H9 (cell line): ENCODE results near the gene MUSTN1. TPM values are rescaled to one million over a fixed set of nuclear protein-coding genes. Genes with fewer than 3 reads are reported as not detected.

Experiments used
- DNase-seq: peaks from one replicate; pipeline ENCODE4 v3.0.0-alpha.2; 2017
- H2AFZ ChIP-seq: one replicate; pipeline ENCODE4 v1.6.1; 2013; ENCODE audit warnings: mild to moderate bottlenecking, low read length, control low read depth, moderate library complexity
- H2AK5ac ChIP-seq: 2 replicates; pipeline ENCODE4 v1.6.1; 2013; ENCODE audit warnings: low read length, control low read depth, mixed read lengths; ENCODE audit not compliant: insufficient read length
- H2BK120ac ChIP-seq: one replicate; pipeline ENCODE4 v1.6.1; 2013; ENCODE audit warnings: low read depth, mild to moderate bottlenecking, low read length, control low read depth, inconsistent platforms; ENCODE audit not compliant: poor library complexity, severe bottlenecking
- H2BK12ac ChIP-seq: 2 replicates; pipeline ENCODE4 v1.6.1; 2013; ENCODE audit warnings: low read length, control low read depth, mixed read lengths, low read depth; ENCODE audit not compliant: insufficient read length
- H2BK15ac ChIP-seq: 2 replicates; pipeline ENCODE4 v1.6.1; 2013; ENCODE audit warnings: low read depth, low read length, control low read depth
- H2BK20ac ChIP-seq: one replicate; pipeline ENCODE4 v1.6.1; 2013; ENCODE audit warnings: low read depth, mild to moderate bottlenecking, low read length, control low read depth, inconsistent platforms; ENCODE audit not compliant: poor library complexity, severe bottlenecking
- H2BK5ac ChIP-seq: 2 replicates; pipeline ENCODE4 v1.6.1; 2013; ENCODE audit warnings: low read length, control low read depth, mixed read lengths; ENCODE audit not compliant: insufficient read length
- H3K14ac ChIP-seq: 2 replicates; pipeline ENCODE4 v1.6.1; 2013; ENCODE audit warnings: low read length, control low read depth; ENCODE audit not compliant: insufficient read depth
- H3K18ac ChIP-seq: 2 replicates; pipeline ENCODE4 v1.6.1; 2013; ENCODE audit warnings: low read depth, mild to moderate bottlenecking, mixed read lengths, low read length, control low read depth; ENCODE audit not compliant: insufficient read length
- H3K23ac ChIP-seq: 2 replicates; pipeline ENCODE4 v1.6.1; 2013; ENCODE audit warnings: low read length, control low read depth, mixed read lengths, low read depth; ENCODE audit not compliant: insufficient read length
- H3K23me2 ChIP-seq: 2 replicates; pipeline ENCODE4 v1.6.1; 2013; ENCODE audit warnings: low read depth, mild to moderate bottlenecking, mixed read lengths, low read length, control low read depth; ENCODE audit not compliant: insufficient read length, poor library complexity, severe bottlenecking
- H3K27ac ChIP-seq: 2 replicates; pipeline ENCODE4 v1.5.1; 2013; ENCODE audit warnings: low read length, control low read depth, mixed read lengths, low read depth; ENCODE audit not compliant: insufficient read length
- H3K27me3 ChIP-seq: 2 replicates; pipeline ENCODE4 v1.6.1; 2013; ENCODE audit warnings: low read length, control low read depth, inconsistent platforms; ENCODE audit not compliant: insufficient read depth
- H3K4ac ChIP-seq: 2 replicates; pipeline ENCODE4 v1.6.1; 2013; ENCODE audit warnings: low read depth, mild to moderate bottlenecking, control low read depth, inconsistent platforms, low read length, moderate library complexity
- H3K4me1 ChIP-seq: 2 replicates; pipeline ENCODE4 v1.6.1; 2013; ENCODE audit warnings: low read length, control low read depth, inconsistent platforms; ENCODE audit not compliant: insufficient read depth
- H3K4me2 ChIP-seq: 2 replicates; pipeline ENCODE4 v1.6.1; 2013; ENCODE audit warnings: low read length, control low read depth, mixed read lengths; ENCODE audit not compliant: insufficient read length, insufficient read depth
- H3K56ac ChIP-seq: 2 replicates; pipeline ENCODE4 v1.6.1; 2013; ENCODE audit warnings: low read depth, mild to moderate bottlenecking, mixed read lengths, low read length, control low read depth; ENCODE audit not compliant: insufficient read length
- H3K79me1 ChIP-seq: 2 replicates; pipeline ENCODE4 v1.6.1; 2013; ENCODE audit warnings: low read depth, mild to moderate bottlenecking, moderate library complexity, low read length, control low read depth, inconsistent platforms; ENCODE audit not compliant: insufficient read depth, poor library complexity, severe bottlenecking
- H3K79me2 ChIP-seq: 2 replicates; pipeline ENCODE4 v1.6.1; 2013; ENCODE audit warnings: low read length, control low read depth, inconsistent platforms; ENCODE audit not compliant: insufficient read depth
- H3K9ac ChIP-seq: 2 replicates; pipeline ENCODE4 v1.6.1; 2013; ENCODE audit warnings: low read length, control low read depth, mixed read lengths; ENCODE audit not compliant: insufficient read length; ENCODE audit errors: extremely low read depth
- H3K9me3 ChIP-seq: one replicate; pipeline ENCODE4 v1.6.1; 2013; ENCODE audit warnings: low read depth, low read length, inconsistent platforms; ENCODE audit not compliant: control insufficient read depth
- H3T11ph ChIP-seq: one replicate; pipeline ENCODE4 v1.6.1; 2013; ENCODE audit warnings: mild to moderate bottlenecking, low read length, control low read depth, inconsistent platforms
- H4K20me1 ChIP-seq: one replicate; pipeline ENCODE4 v1.6.1; 2013; ENCODE audit not compliant: control insufficient read depth, insufficient read length, insufficient read depth
- H4K5ac ChIP-seq: 2 replicates; pipeline ENCODE4 v1.6.1; 2013; ENCODE audit warnings: low read depth, mild to moderate bottlenecking, mixed read lengths, low read length, control low read depth; ENCODE audit not compliant: insufficient read length
- H4K8ac ChIP-seq: replicated peaks from 2 replicates; pipeline ENCODE4 v1.6.1; 2013; ENCODE audit warnings: low read length, control low read depth, mixed read lengths, low read depth; ENCODE audit not compliant: insufficient read length
- H4K91ac ChIP-seq: 2 replicates; pipeline ENCODE4 v1.6.1; 2013; ENCODE audit warnings: low read depth, mild to moderate bottlenecking, moderate library complexity, mixed read lengths, low read length, control low read depth; ENCODE audit not compliant: insufficient read length
- H3K27ac Mint-ChIP-seq, 3 experiments: 2 replicates in 2 of 3; 3 replicates in 1 of 3; pipeline ENCODE4 v1.8.0; 2020 to 2021; ENCODE audit warnings: mixed read lengths in 3 of 3, mild to moderate bottlenecking in 1 of 3, moderate library complexity in 1 of 3
- H3K27me3 Mint-ChIP-seq: 2 replicates; pipeline ENCODE4 v1.8.0; 2021; ENCODE audit warnings: low read depth, mild to moderate bottlenecking, moderate library complexity, mixed read lengths
- H3K36me3 Mint-ChIP-seq, 3 experiments: 2 replicates in 2 of 3; 3 replicates in 1 of 3; pipeline ENCODE4 v1.8.0; 2020 to 2021; ENCODE audit warnings: low read depth in 3 of 3, mixed read lengths in 3 of 3; ENCODE audit not compliant: insufficient read depth in 1 of 3
- H3K4me1 Mint-ChIP-seq, 2 experiments: 2 replicates each; pipeline ENCODE4 v1.8.0; 2020; ENCODE audit warnings: mixed read lengths in 2 of 2
- H3K4me3 Mint-ChIP-seq, 2 experiments: 2 replicates in 1 of 2; 3 replicates in 1 of 2; pipeline ENCODE4 v1.8.0; 2020 to 2021; ENCODE audit warnings: mild to moderate bottlenecking in 2 of 2, mixed read lengths in 2 of 2, moderate library complexity in 1 of 2
- H3K9me3 Mint-ChIP-seq, 2 experiments: 2 replicates in 1 of 2; 3 replicates in 1 of 2; pipeline ENCODE4 v1.8.0; 2020; ENCODE audit warnings: mild to moderate bottlenecking in 2 of 2, mixed read lengths in 2 of 2, moderate library complexity in 1 of 2
- WGBS: extraction: QIAGEN DNeasy Blood & Tissue Kit; methylation state at CpG from one replicate; pipeline ENCODE4 v1.1.7; 2013; ENCODE audit warnings: missing lambda C conversion rate, low lambda C conversion rate, mixed read lengths; ENCODE audit not compliant: insufficient read length; ENCODE audit errors: extremely low coverage; 5-methylcytosine and 5-hydroxymethylcytosine counted together
- total RNA-seq: library from RNA; stranded (reverse); gene quantifications from 2 replicates; pipeline ENCODE4 v1.2.1, GENCODE V29; 2021
- TF ChIP-seq, protein P1 (sequence below): fragments of 200-600 bp; sonication (generic); conservative IDR thresholded peaks from 3 replicates; pipeline ENCODE4 v1.8.0; 2021; ENCODE audit warnings: antibody characterized with exemption, mild to moderate bottlenecking

The MUSTN1 gene
- total RNA-seq, 1 experiment from 2014 or later: 0.72 TPM

DNA sequence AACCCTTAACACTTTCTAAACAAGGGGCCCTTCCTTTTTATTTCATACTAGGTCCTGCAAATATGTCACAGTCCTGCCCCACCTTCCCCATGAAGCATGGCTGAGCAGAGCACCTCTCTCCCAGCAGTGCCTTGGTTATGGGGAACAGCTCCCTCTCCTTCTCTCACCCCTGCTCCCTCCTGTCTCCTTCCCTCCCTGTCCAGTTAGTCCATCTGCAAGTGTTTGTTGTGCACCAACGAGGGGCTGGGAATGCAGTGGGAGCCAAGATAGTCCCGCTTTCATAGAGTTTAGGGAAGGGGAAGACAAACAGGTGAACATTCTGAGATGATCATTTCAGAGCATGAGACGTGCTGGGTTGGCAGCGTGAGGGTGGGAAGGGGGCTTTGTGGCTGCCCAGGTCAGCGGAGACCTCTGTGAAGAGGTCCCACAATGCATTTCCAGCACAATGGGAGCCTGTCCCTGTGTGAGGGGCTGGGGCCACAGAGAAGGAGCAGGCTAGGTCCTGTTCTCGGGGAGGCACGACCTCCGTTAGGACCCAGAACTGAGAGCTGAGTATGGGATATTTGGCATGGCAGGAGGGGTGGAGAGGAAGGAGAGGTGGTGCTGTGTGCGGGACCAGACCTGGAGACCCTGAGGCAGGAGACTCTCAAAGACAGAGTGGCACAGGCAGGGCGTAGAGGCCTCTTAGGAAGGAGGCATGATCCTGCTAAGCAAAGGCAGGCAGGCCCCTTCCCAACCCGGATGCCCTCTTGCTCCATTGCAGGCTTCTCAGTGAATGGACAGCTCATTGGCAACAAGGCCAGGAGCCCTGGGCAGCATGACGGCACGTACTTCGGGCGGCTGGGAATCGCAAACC is 45.7 kb downstream of the MUSTN1 start:
- Histone ChIP-seq H3K9ac (no peak overlapping the region), H3K23me2 (no peaks in the 10 kb centered on the region), H2AFZ (no peak overlapping the region), H2AK5ac (no peak overlapping the region), H4K20me1 (no peaks in the 10 kb centered on the region), H2BK20ac (no peak overlapping the region), H3K9me3 (no peaks in the 10 kb centered on the region), H2BK120ac (no peak overlapping the region), H3K14ac (no peak overlapping the region), H4K8ac (no peak overlapping the region), H3K56ac (no peak overlapping the region), H3K27me3 (no peaks in the 10 kb centered on the region), H2BK12ac (no peak overlapping the region), H3K18ac (no peak overlapping the region), H3K79me2 (no peaks in the 10 kb centered on the region), H3K4me2 (no peak overlapping the region), H2BK5ac (no peak overlapping the region), H3K23ac (no peak overlapping the region), H4K5ac (no peak overlapping the region), H4K91ac (no peak overlapping the region), H2BK15ac (no peak overlapping the region), H3T11ph (no peak overlapping the region), H3K4ac (no peak overlapping the region), H3K79me1 (no peaks in the 10 kb centered on the region), H3K27ac (no peak overlapping the region), H3K4me1 (no peaks in the 10 kb centered on the region)
- Mint-ChIP-seq H3K36me3 (no peaks in the 10 kb centered on the region; a peak in 2 of 7 replicates), H3K9me3 (no peaks in the 10 kb centered on the region; a peak in 1 of 5 replicates), H3K4me3 (no peak overlapping the region), H3K4me1 (no peaks in the 10 kb centered on the region), H3K27ac (peak overlapping the region in 2 of 3 experiments; percentile 30 to 42; a peak in 5 of 7 replicates), H3K27me3 (peaks cover 2% of the 10 kb centered on the region)
- no peak for DNase-seq
- TF ChIP-seq, protein P1, sequence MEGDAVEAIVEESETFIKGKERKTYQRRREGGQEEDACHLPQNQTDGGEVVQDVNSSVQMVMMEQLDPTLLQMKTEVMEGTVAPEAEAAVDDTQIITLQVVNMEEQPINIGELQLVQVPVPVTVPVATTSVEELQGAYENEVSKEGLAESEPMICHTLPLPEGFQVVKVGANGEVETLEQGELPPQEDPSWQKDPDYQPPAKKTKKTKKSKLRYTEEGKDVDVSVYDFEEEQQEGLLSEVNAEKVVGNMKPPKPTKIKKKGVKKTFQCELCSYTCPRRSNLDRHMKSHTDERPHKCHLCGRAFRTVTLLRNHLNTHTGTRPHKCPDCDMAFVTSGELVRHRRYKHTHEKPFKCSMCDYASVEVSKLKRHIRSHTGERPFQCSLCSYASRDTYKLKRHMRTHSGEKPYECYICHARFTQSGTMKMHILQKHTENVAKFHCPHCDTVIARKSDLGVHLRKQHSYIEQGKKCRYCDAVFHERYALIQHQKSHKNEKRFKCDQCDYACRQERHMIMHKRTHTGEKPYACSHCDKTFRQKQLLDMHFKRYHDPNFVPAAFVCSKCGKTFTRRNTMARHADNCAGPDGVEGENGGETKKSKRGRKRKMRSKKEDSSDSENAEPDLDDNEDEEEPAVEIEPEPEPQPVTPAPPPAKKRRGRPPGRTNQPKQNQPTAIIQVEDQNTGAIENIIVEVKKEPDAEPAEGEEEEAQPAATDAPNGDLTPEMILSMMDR: no peak
- no CpG with 5 or more reads among the region's 16 CpGs for WGBS
